Measurements from ENCODE around the gene TRPC4. TPM values are rescaled to one million over a fixed set of nuclear protein-coding genes. Genes with fewer than 3 reads are reported as not detected.

TRPC4 gene
- total RNA-seq, 1 donor = 1.2 TPM

DNA sequence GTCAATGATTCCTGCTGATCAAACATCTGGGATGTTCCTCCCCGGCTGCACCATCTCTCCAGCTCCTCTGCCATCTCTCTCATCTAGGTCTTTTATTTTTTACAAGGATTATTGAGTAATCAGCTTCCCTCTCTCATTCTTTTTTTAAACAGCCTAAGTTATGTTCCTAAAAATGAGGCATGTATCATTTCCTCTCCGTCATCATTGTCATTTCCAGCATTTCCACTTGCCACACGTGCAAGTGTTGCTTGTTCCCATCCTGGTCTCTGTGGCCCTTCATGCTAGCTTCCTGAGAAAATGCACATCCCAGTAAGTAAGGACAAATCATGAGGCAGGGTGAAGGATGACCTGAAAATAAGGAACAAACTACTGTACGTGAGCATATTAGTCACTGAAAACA is 168.3 kb downstream of the TRPC4 start:
- peak; percentile 52 for DNase-seq (ENCODE audit: low read depth)
- no peak overlapping the region for H3K4me3 ChIP-seq (ENCODE audit: low read depth, low read length)
- TF ChIP-seq, protein P1, sequence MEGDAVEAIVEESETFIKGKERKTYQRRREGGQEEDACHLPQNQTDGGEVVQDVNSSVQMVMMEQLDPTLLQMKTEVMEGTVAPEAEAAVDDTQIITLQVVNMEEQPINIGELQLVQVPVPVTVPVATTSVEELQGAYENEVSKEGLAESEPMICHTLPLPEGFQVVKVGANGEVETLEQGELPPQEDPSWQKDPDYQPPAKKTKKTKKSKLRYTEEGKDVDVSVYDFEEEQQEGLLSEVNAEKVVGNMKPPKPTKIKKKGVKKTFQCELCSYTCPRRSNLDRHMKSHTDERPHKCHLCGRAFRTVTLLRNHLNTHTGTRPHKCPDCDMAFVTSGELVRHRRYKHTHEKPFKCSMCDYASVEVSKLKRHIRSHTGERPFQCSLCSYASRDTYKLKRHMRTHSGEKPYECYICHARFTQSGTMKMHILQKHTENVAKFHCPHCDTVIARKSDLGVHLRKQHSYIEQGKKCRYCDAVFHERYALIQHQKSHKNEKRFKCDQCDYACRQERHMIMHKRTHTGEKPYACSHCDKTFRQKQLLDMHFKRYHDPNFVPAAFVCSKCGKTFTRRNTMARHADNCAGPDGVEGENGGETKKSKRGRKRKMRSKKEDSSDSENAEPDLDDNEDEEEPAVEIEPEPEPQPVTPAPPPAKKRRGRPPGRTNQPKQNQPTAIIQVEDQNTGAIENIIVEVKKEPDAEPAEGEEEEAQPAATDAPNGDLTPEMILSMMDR (IDR thresholded peaks at IDR 0.05; ENCODE audit: insufficient read depth, low read length) = no peak

DNA sequence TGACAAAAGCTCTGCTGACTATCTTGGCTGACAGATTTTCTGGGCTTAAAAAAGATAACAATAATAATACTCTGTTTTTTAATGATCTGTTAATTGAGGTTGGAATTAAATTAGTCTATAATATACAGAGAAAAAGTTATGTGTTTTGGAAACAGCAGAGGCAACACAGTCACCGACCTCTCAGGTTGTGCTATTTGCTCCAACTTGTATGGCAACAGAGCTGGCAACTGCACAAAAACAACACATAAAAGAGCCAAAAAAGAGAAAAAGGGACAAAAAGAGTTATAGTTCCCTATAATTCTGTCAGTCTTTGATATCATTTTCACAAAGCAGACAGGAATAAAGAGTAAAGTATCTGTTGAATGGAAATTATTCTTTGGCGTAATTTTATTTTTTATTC is 168.7 kb downstream of the TRPC4 start:
- TF ChIP-seq, protein P1 (IDR thresholded peaks at IDR 0.05; ENCODE audit: insufficient read depth, low read length) = no peak
- H3K4me3 ChIP-seq (ENCODE audit: low read depth, low read length) = no peak overlapping the region
- peak; percentile 52 for DNase-seq (ENCODE audit: low read depth)

GRCh38 chr13:37695200-37695599 is 174.4 kb downstream of the TRPC4 start:
- H3K4me3 ChIP-seq (ENCODE audit: low read depth, low read length) = no peak overlapping the region
- DNase-seq (ENCODE audit: low read depth) = no peak
- TF ChIP-seq, protein P1 (IDR thresholded peaks at IDR 0.05; ENCODE audit: insufficient read depth, low read length) = no peak

DNA sequence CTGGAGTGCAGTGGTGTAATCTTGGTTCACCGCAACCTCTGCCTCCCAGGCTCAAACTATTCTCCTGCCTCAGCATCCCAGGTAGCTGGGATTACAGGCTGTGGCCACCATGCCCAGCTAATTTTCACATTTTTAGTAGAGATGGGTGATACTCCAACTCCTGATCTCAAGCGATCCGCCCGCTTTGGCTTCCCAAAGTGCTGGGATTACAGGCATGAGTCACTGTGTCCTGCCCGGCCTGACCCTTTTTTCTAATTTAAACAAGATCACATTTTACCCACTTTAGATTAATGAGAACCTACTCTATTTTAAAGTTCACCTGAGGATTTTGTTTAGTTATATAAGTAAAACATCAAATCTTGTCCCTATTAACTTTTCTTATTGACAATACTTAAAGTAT is 179.2 kb downstream of the TRPC4 start:
- no peak overlapping the region for H3K4me3 ChIP-seq (ENCODE audit: low read depth, low read length)
- DNase-seq (ENCODE audit: low read depth) = no peak
- TF ChIP-seq, protein P1 (IDR thresholded peaks at IDR 0.05; ENCODE audit: insufficient read depth, low read length) = no peak

DNA sequence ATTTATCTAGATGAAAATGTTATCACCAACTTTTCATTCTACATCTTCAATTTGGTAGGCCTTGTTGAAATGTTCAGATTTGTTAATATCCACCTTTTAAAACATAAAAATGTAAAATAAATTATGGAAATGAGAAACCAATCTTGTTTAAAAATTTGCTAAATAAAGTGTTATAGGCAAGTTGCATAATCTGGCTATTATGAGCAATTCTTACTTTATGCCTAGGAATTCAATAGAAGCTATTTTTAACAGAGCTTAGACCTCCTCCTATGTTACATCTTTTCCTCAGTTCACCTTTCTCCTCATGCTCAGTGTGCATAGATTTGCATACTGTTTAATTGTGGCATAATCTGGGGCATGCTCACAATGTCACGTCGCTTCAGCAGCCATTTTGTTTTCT is 183.1 kb downstream of the TRPC4 start:
- DNase-seq (ENCODE audit: low read depth) = no peak
- TF ChIP-seq, protein P1 (IDR thresholded peaks at IDR 0.05; ENCODE audit: insufficient read depth, low read length) = no peak
- no peak overlapping the region for H3K4me3 ChIP-seq (ENCODE audit: low read depth, low read length)

DNA sequence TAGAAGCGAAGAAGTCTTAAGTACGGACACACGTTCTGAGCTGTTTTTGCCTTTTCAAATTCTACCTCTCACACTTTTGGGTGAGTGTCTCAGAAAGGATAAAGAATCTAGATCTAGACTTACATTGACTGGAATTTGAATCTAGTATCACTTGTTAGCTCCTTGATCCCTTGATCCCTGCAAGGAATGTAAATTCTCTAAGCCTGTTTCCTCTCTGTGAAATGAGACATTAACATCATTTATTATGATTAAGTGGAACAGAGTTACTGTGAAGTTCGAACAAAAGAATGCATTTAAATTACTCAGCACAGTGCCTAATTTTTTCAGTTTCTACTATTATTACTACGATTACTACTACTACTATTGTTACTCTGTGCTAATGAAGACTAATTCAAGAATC is 184.4 kb downstream of the TRPC4 start:
- TF ChIP-seq, protein P1 (IDR thresholded peaks at IDR 0.05; ENCODE audit: insufficient read depth, low read length) = no peak
- DNase-seq (ENCODE audit: low read depth) = no peak
- no peak overlapping the region for H3K4me3 ChIP-seq (ENCODE audit: low read depth, low read length)

DNA sequence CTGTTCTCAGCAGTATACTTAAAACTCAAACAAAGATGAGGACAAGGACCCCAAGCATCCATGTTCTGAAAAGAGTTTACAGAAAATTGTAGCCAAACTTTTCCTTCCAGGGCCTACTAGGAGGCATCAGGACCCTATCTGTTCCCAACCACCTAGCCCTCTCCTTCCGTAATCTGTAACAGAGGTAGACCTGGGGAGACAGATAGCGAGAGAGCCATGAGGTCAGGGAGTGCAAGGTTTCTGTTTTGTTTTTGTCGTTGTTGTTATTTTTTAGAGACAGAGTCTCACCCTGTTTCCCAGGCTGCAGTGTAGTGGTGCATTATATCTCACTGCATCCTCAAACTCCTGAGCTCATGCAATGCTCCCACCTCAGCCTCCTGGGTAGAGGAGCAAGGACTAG is 187.1 kb downstream of the TRPC4 start:
- DNase-seq (ENCODE audit: low read depth) = no peak
- TF ChIP-seq, protein P1 (IDR thresholded peaks at IDR 0.05; ENCODE audit: insufficient read depth, low read length) = no peak
- H3K4me3 ChIP-seq (ENCODE audit: low read depth, low read length) = no peak overlapping the region

All from fibroblast of the aortic adventitia (primary cell).